ENCODE measurements around the gene CT45A9.
"Not testable (repeated sequence)": the region's sequence is repeated elsewhere in the genome, so short reads cannot be mapped to it uniquely, and the experiment has no call there.

DNA sequence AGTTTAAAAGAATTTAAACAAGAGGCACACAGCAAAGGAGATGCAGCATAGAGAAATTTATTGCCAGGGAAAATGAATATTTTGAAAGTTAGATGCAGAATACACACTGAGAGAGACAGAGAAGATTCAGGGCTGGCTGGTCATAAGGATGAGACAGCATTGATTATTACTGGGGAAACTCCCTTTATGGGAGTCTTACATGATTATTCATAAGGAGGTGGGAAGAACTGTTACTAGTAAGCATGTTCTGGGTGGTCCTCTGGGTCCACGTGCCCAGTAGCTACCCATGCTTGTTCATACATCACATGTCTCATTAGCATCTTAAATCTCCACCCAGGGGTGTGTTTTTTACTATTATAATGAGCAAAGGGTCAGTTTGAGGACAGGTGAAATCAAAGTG, 48.9 kb upstream of the CT45A9 start:
- TF ChIP-seq, protein P1, sequence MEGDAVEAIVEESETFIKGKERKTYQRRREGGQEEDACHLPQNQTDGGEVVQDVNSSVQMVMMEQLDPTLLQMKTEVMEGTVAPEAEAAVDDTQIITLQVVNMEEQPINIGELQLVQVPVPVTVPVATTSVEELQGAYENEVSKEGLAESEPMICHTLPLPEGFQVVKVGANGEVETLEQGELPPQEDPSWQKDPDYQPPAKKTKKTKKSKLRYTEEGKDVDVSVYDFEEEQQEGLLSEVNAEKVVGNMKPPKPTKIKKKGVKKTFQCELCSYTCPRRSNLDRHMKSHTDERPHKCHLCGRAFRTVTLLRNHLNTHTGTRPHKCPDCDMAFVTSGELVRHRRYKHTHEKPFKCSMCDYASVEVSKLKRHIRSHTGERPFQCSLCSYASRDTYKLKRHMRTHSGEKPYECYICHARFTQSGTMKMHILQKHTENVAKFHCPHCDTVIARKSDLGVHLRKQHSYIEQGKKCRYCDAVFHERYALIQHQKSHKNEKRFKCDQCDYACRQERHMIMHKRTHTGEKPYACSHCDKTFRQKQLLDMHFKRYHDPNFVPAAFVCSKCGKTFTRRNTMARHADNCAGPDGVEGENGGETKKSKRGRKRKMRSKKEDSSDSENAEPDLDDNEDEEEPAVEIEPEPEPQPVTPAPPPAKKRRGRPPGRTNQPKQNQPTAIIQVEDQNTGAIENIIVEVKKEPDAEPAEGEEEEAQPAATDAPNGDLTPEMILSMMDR (IDR thresholded peaks at IDR 0.05) = not testable (repeated sequence)
- TF ChIP-seq POLR2A (IDR thresholded peaks at IDR 0.05) = not testable (repeated sequence)
